ENCODE measurements around the gene FAM240A.

DNA sequence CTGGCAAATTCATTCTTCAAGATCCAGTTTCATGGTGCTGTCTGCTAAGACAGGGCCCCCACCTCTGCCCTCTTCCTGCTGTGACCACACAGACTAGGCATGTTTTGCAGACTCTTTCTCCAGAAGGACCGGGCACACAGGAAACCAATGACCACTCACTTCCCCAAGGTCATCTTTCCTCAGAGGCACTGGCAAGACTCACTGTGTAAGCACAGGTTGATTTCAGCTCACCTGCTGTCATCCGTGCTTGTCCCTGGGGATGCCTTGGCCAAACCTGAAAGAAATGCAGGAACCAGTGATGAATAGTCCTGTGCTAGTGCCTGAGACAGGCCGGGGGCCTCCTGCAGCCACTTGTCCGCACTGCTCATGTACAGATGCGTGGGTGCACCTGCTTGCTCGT, 47.7 kb downstream of the FAM240A start:
- TF ChIP-seq, protein P1, sequence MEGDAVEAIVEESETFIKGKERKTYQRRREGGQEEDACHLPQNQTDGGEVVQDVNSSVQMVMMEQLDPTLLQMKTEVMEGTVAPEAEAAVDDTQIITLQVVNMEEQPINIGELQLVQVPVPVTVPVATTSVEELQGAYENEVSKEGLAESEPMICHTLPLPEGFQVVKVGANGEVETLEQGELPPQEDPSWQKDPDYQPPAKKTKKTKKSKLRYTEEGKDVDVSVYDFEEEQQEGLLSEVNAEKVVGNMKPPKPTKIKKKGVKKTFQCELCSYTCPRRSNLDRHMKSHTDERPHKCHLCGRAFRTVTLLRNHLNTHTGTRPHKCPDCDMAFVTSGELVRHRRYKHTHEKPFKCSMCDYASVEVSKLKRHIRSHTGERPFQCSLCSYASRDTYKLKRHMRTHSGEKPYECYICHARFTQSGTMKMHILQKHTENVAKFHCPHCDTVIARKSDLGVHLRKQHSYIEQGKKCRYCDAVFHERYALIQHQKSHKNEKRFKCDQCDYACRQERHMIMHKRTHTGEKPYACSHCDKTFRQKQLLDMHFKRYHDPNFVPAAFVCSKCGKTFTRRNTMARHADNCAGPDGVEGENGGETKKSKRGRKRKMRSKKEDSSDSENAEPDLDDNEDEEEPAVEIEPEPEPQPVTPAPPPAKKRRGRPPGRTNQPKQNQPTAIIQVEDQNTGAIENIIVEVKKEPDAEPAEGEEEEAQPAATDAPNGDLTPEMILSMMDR (conservative IDR thresholded peaks at IDR 0.05 in 1 of 2, IDR thresholded peaks at IDR 0.05 in 1 of 2; ENCODE audit: low read depth in 1 of 2, low read length in 2 of 2) = no peak
- TF ChIP-seq EZH2 (IDR thresholded peaks at IDR 0.05; ENCODE audit: low read length, missing control alignments) = no peak

Data from fibroblast of lung (primary cell).